ENCODE results near the gene CCDC17.

GRCh38 chr1:45666836-45667235 lies 43.0 kb upstream of the CCDC17 start:
- TF ChIP-seq CTCF (optimal IDR thresholded peaks at IDR 0.05 in 1 of 3, IDR thresholded peaks at IDR 0.05 in 1 of 3, conservative IDR thresholded peaks at IDR 0.05 in 1 of 3; ENCODE audit: extremely low read depth in 1 of 3, insufficient read depth in 2 of 3, low read length in 3 of 3) = no peak
- TF ChIP-seq EZH2 (IDR thresholded peaks at IDR 0.05; ENCODE audit: low read length) = no peak

All from keratinocyte (primary cell).